ENCODE results near the gene ECT2L.

GRCh38 chr6:138945354-138945753, 149.5 kb downstream of the ECT2L start:
- TF ChIP-seq CTCF (IDR thresholded peaks at IDR 0.05; ENCODE audit: low read length), result peak; percentile 37
- TF ChIP-seq EZH2 (IDR thresholded peaks at IDR 0.05; ENCODE audit: borderline replicate concordance, low read length), result no peak
